ENCODE measurements around the gene C21orf91.

GRCh38 chr21:17783481-17784179 is 35.5 kb downstream of the C21orf91 start:
- TF ChIP-seq CTCF (IDR thresholded peaks at IDR 0.05) (no peak), ZFX (IDR thresholded peaks at IDR 0.05; ENCODE audit: borderline replicate concordance) (no peak)

Measured in 22Rv1 (cell line).